Astrocyte of the cerebellum (primary cell): Measurements from ENCODE around the gene TSPEAR.

Experiments
- DNase-seq: peaks from one replicate; pipeline ENCODE4 v3.0.0-alpha.2; 2011; ENCODE audit warnings: low read depth
- H3K4me3 ChIP-seq: 2 replicates; pipeline ENCODE4 v1.5.1; 2011; ENCODE audit warnings: mild to moderate bottlenecking, low read depth, low read length, moderate library complexity
- in situ Hi-C: cut with HindIII; loops from 2 replicates; pipeline ENCODE4 v1.10.0; 2017; ENCODE audit warnings: low sequenced_read_pairs
- TF ChIP-seq, protein P1 (sequence below): IDR thresholded peaks from 2 replicates; pipeline ENCODE4 v1.5.1; 2012; ENCODE audit warnings: low read length, low read depth, moderate library complexity, mild to moderate bottlenecking; ENCODE audit errors: missing control alignments

The TSPEAR gene

DNA sequence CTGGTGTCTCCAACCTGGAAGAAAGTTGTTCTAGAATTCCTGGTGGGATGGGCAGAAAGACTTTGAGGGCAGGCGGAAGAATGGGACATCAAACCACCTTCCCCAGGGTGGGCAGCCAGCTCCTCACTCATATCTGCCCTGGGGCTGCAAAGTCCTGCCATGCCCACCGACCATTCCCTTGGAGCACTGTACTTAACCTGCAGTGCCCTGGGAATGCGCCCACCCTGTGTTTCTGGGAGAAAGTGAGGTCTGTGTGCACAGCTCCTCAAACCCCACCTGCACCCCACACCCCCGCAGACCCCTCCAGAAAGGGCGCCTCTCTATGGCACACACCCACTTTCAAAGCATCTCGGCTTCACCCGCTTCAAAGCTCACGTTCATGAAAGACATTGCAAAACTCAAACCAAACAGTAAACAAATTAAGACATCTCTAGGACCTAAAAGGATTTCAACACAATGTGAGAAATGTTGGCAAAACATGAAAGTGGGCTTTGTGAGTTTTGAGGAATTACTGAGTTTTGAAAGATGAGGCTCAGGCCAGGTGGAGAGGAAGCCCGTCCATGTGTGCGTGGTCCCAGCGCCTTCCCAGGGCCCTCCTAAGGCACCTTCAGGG lies 196.5 kb downstream of the TSPEAR start:
- in situ Hi-C loops: no loop called here
- no peak for DNase-seq
- no peak overlapping the region for H3K4me3 ChIP-seq
- TF ChIP-seq, protein P1, sequence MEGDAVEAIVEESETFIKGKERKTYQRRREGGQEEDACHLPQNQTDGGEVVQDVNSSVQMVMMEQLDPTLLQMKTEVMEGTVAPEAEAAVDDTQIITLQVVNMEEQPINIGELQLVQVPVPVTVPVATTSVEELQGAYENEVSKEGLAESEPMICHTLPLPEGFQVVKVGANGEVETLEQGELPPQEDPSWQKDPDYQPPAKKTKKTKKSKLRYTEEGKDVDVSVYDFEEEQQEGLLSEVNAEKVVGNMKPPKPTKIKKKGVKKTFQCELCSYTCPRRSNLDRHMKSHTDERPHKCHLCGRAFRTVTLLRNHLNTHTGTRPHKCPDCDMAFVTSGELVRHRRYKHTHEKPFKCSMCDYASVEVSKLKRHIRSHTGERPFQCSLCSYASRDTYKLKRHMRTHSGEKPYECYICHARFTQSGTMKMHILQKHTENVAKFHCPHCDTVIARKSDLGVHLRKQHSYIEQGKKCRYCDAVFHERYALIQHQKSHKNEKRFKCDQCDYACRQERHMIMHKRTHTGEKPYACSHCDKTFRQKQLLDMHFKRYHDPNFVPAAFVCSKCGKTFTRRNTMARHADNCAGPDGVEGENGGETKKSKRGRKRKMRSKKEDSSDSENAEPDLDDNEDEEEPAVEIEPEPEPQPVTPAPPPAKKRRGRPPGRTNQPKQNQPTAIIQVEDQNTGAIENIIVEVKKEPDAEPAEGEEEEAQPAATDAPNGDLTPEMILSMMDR: no peak

DNA sequence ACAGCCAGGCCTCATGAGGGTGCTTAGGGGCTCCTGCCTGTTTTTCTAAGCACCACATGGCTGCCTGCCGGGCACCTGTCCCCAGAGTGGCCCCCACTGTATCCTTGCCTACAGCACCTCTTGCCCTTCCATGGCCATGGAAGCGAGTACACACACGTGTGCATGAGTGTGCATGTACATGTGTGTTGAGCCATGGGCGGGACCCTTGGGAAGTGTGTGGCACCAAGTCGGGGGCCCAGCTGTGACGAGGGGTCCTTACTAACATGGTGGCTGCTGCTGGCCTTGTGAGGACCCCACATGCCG lies 197.2 kb downstream of the TSPEAR start:
- in situ Hi-C loops: no loop called here
- H3K4me3 ChIP-seq: no peak overlapping the region
- TF ChIP-seq, protein P1: no peak
- no peak for DNase-seq

DNA sequence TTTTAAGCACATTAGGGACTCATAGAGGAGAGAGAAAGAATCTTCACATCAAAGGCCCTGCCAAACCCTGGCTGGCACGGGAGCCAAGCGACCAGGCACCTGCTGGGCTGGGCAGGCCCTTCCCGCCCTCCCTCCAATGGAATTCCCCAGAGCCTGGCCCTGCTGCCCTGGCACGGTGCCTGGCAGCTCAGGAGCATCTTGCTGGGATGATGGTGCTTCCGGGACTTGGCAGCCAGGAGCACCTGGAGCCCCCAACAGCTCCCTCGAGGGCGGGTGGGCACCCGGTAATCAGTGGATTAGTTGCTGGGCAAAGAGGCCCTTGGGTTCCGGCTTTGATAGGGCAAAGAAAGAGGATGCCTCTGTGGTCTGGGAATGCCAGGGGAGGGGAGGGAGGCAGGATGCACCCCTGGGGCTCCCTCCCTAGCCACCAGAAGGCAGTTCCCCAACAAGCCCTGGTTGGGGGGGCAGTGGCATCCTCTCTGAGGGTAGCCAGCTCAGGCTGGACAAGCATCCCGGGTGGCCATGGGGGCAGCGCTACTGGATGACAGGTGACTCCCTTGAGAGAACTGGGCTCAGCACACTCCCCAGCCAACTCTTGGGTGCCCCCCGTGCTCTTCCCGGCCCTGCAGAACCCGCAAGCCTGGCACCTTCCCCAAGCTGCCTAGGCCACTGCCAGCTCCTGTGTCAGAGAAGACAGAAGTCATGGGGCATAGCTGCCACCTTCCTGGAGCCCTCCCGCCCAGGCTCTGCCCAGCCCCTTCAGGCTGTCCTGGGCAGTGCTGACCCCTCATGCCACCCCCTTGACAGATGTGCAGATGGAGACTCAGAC lies 197.8 kb downstream of the TSPEAR start:
- in situ Hi-C loops: no loop called here
- H3K4me3 ChIP-seq: no peak overlapping the region
- TF ChIP-seq, protein P1: no peak
- no peak for DNase-seq

DNA sequence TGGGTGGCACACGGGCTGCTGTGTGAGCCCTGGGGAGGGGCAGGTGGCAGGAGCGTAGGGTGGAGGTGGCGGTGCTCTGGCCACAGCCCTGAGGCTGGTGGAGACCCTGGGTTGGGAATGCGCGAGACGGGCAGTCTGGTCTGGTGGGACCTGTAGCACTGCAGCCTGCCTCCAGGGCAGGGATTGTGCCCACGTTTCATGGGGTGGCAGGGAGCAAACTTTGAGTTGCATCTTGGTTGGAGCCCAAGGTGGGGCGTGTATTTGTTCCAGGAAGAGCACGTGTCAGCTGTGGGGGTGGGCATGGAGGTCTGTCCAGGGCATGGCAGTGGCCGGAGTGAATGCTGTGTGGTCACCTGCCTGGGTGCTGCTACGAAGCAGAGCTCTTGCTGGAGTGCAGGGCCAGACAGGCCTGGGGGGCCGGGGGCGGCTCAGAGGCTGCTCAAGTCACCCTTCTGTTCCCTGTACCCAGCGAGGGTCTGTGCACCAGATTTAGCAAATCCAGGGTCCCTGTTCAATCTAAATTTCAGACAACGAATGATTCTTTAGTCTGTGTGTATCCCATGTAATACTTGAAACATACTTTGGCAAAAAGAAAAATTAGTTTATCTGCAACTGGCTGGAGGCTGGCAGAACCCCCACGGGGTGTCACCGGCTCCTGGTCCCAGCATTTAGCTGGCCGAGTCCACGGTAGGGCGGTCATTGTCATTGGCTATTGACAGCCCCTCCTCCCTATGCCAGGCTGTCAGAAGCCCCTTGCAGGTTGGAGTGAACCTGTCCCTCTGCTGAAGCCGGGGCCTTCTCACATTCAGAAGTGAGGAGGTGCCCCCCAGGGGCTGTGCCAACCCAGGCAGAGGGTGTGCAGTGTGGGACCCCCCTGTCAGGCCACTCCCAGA lies 198.6 kb downstream of the TSPEAR start:
- TF ChIP-seq, protein P1: no peak
- no peak overlapping the region for H3K4me3 ChIP-seq
- DNase-seq: no peak
- in situ Hi-C loops: no loop called here

DNA sequence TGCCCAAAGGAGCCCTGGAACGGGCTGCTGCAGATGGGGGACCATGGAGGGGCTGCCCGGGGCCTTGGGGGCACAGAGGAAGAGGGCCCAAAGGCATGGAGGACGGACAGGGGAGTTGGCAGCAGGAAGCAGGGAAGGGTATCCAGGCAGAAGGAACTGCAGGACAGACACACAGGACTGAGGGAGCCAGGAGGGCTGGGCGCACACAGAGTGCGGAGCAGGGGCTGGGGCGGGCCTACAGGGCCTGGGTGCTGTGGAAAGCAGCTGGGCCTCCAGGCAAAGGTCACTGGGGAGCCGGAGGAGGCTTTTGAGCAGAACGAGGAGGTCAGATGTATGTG lies 199.5 kb downstream of the TSPEAR start:
- in situ Hi-C loops: no loop called here
- no peak overlapping the region for H3K4me3 ChIP-seq
- TF ChIP-seq, protein P1: no peak
- no peak for DNase-seq

DNA sequence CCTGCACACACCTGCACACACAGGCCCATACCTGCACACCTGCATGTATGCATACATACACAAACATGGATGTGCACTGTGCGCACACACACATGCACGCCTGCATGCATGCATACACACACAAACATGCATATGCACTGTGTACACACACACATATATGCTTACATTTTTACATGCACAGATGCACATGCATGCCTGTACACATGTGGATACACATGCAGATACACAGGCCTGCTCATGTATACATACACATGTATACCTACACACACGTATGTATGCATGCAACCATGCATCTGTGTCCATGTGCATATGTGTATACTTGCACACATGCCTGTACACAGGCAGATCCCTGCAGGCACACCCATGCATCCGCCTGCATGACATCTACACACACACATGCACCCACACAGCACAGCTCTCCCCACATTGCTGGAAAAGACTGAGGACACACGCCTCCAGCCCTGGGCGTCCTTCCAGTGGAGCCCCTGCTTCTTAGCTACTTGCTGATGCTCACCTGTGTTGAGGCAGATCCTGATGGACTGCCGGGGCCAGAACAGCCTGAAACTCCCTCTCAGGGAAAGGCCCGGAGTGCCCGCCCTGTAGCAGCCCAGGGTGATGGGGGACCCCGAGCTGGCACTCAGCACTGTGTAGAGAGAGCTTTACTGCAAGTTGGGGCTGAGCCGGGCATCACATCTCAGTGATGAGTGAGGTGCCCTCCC lies 200.0 kb downstream of the TSPEAR start:
- no peak overlapping the region for H3K4me3 ChIP-seq
- in situ Hi-C loops: no loop called here
- TF ChIP-seq, protein P1: no peak
- DNase-seq: no peak
